ENCODE data around the gene CDK17. TPM values are rescaled to one million over a fixed set of nuclear protein-coding genes. Genes with fewer than 3 reads are reported as not detected.
"Not testable (repeated sequence)": the region's sequence is repeated elsewhere in the genome, so short reads cannot be mapped to it uniquely, and the experiment has no call there.

Gene CDK17
- total RNA-seq, 4 donors from 2014 or later: 65.1 to 89.4 (median 71.2) TPM

DNA sequence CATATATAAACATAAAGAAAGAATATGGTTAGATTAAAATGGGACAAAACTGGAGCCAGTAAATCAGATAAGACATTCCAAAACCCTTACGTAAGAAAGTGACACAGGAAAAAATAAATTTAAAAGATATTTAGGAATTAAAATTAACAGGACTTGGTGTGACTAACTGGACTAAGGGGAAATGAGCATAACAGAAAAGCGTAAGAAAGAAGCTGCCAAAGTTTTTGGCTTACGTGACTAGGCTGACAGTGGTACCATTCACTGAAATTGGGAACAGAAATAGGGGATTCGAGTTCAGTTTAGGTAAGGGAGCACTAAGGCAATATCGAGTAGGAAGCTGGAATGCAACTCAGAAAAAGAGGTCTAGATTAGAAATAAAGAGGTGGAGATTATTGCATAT is 7.8 kb downstream of the CDK17 start:
- no peak overlapping the region for H3K27ac ChIP-seq
- WGBS, 2 donors: 45 to 50% methylated on average over 5 of the region's 5 CpGs
- H3K4me1 ChIP-seq: peaks cover 0 to 37% (median 12%) of the 10 kb centered on the region in 4 donors
- H3K27me3 ChIP-seq: no peaks in the 10 kb centered on the region
- no peak overlapping the region for H3K4me3 ChIP-seq
- H3K36me3 ChIP-seq: no peaks in the 10 kb centered on the region
- no peaks in the 10 kb centered on the region for H3K9me3 ChIP-seq
- TF ChIP-seq, protein P1, sequence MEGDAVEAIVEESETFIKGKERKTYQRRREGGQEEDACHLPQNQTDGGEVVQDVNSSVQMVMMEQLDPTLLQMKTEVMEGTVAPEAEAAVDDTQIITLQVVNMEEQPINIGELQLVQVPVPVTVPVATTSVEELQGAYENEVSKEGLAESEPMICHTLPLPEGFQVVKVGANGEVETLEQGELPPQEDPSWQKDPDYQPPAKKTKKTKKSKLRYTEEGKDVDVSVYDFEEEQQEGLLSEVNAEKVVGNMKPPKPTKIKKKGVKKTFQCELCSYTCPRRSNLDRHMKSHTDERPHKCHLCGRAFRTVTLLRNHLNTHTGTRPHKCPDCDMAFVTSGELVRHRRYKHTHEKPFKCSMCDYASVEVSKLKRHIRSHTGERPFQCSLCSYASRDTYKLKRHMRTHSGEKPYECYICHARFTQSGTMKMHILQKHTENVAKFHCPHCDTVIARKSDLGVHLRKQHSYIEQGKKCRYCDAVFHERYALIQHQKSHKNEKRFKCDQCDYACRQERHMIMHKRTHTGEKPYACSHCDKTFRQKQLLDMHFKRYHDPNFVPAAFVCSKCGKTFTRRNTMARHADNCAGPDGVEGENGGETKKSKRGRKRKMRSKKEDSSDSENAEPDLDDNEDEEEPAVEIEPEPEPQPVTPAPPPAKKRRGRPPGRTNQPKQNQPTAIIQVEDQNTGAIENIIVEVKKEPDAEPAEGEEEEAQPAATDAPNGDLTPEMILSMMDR (IDR thresholded peaks at IDR 0.05): no peak
- TF ChIP-seq EP300 (IDR thresholded peaks at IDR 0.05): no peak
- no peak for TF ChIP-seq POLR2A (IDR thresholded peaks at IDR 0.05)
- no peak for DNase-seq (ENCODE audit: low spot score in 2 of 2)

DNA sequence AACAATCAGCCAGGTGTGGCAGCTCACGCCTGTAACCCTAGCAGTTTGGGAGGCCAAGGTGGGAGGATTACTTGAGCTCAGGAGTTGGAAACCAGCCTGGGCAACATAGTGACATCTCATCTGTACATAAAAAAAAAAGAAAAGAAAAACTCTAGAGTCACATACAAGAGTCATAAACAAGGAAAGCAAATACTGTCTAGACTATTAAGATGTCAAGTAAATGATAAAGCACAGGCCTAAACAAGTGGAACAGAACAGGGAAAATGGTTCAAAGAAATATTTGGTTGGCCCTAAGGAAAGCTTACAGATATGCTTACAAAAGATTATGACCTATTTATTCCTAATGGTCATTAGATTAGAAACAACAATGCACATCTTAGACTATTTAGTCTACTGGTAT is 12.3 kb downstream of the CDK17 start:
- Histone ChIP-seq H3K4me1 (peaks cover 0 to 27% (median 7%) of the 10 kb centered on the region in 4 donors), H3K27me3 (no peaks in the 10 kb centered on the region), H3K9me3 (no peaks in the 10 kb centered on the region), H3K36me3 (no peaks in the 10 kb centered on the region), H3K27ac (no peak overlapping the region), H3K4me3 (no peak overlapping the region)
- TF ChIP-seq EP300 (IDR thresholded peaks at IDR 0.05) (no peak), POLR2A (IDR thresholded peaks at IDR 0.05) (no peak)
- TF ChIP-seq, protein P1 (IDR thresholded peaks at IDR 0.05): no peak
- no peak for DNase-seq (ENCODE audit: low spot score in 2 of 2)
- 93 to 100% methylated on average over 1 of the region's 1 CpG for WGBS, 2 donors

DNA sequence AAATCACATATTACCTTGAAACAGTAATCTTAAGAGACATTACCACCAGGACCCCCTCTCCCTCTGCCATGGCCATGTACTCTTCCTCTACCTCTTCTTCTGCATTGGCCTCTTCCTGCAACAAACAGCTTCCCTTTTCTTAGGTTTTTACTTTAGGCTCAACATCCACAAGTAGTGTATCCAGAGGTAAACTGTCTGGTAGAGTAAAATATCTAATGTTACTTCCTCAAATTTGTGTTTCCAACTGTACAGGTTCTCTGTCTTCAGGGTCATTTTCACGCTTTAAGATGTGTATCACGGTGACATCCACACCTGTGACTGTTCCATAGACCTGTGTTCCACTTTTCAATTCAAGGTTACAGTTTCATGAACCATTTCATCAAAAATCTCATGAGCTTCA is 13.4 kb downstream of the CDK17 start:
- no peak for DNase-seq (ENCODE audit: low spot score in 2 of 2)
- no peaks in the 10 kb centered on the region for H3K36me3 ChIP-seq
- no peaks in the 10 kb centered on the region for H3K9me3 ChIP-seq
- 90% methylated on average over 2 of the region's 2 CpGs for WGBS, 2 donors
- no peak for TF ChIP-seq EP300 (IDR thresholded peaks at IDR 0.05)
- TF ChIP-seq, protein P1 (IDR thresholded peaks at IDR 0.05): no peak
- no peak for TF ChIP-seq POLR2A (IDR thresholded peaks at IDR 0.05)
- H3K4me1 ChIP-seq: peaks cover 0 to 15% (median under 1%) of the 10 kb centered on the region in 4 donors
- H3K27me3 ChIP-seq: no peaks in the 10 kb centered on the region
- H3K4me3 ChIP-seq: no peak overlapping the region
- H3K27ac ChIP-seq: no peak overlapping the region

DNA sequence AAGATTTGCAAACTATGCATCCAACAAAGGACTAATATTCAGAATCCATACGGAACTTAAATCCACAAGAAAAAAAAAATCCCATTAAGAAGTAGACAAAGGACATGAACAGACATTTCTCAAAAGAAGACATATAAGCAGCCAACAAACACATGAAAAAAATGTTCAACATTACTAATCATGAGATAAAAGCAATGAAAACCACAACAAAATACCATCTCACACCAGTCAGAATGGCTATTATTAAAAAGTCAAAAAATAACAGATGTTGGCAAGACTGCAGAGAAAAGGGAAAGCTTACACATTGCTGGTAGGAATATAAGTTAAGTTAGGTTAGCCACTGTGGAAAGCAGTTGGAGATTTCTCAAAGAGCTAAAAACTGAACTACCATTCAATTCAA is 16.2 kb downstream of the CDK17 start:
- Histone ChIP-seq H3K9me3 (no peaks in the 10 kb centered on the region), H3K4me1 (peaks cover 0 to 11% (median 0%) of the 10 kb centered on the region in 4 donors), H3K27me3 (no peaks in the 10 kb centered on the region), H3K36me3 (no peaks in the 10 kb centered on the region), H3K27ac (no peak overlapping the region), H3K4me3 (no peak overlapping the region)
- no peak for DNase-seq (ENCODE audit: low spot score in 2 of 2)
- TF ChIP-seq, protein P1 (IDR thresholded peaks at IDR 0.05): no peak
- TF ChIP-seq POLR2A (IDR thresholded peaks at IDR 0.05) (no peak), EP300 (IDR thresholded peaks at IDR 0.05) (no peak)
- WGBS, 2 donors: 72 to 76% methylated on average over 1 of the region's 1 CpG

DNA sequence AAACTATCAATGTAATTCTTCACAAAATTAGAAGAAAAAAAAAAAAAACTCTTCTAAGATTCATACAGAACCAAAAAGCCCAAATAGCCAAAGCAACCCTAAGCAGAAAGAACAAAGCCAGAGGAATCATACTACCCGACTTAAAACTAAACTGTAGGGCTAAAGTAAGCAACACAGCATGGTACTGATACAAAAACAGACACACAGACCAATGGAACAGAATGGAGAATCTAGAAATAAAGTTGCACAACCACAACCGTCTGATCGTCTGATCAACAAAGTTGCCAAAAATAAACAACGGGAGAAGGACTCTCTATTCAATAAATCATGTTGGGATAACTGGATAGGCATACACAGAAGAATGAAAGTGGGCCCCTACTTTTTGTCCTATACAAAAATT is 16.9 kb downstream of the CDK17 start:
- H3K36me3 ChIP-seq: no peaks in the 10 kb centered on the region
- no peak for DNase-seq (ENCODE audit: low spot score in 2 of 2)
- no peak overlapping the region for H3K27ac ChIP-seq
- H3K4me3 ChIP-seq: no peak overlapping the region
- peaks cover 0 to 11% (median 0%) of the 10 kb centered on the region in 4 donors for H3K4me1 ChIP-seq
- WGBS, 2 donors: 92% methylated on average over 4 of the region's 4 CpGs
- no peaks in the 10 kb centered on the region for H3K9me3 ChIP-seq
- no peaks in the 10 kb centered on the region for H3K27me3 ChIP-seq
- TF ChIP-seq, protein P1 (IDR thresholded peaks at IDR 0.05): no peak
- TF ChIP-seq POLR2A (IDR thresholded peaks at IDR 0.05): no peak
- no peak for TF ChIP-seq EP300 (IDR thresholded peaks at IDR 0.05)

DNA sequence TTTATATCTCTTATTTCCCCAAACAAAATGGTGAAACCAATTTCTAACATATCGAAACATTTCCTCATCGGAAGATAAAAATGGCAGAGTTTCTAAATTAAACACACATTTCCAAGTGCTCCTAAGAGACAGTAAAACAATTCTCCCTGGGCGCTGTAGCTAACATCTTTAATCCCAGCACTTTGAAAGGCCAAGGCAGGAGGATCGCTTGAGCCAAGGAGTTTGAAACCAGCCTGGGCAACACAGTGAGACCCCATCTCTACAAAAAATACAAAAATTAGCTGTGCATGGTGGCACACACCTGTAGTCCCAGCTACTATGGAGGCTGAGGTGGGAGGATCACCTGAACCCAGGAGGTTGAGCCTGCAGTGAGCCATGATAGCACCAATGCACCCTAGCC is 20.5 kb downstream of the CDK17 start:
- not testable (repeated sequence) for H3K27ac ChIP-seq; DNase-seq (ENCODE audit: low spot score in 2 of 2); H3K36me3 ChIP-seq; H3K27me3 ChIP-seq; H3K4me3 ChIP-seq; H3K9me3 ChIP-seq
- H3K4me1 ChIP-seq: peaks cover 0 to 19% (median 8%) of the 10 kb centered on the region in 4 donors
- WGBS, 2 donors: 97 to 98% methylated on average over 4 of the region's 4 CpGs

Measured in tibial nerve (tissue), 4 donors.